ENCODE measurements around the gene ASTL.
"Not testable (repeated sequence)": the region's sequence is repeated elsewhere in the genome, so short reads cannot be mapped to it uniquely, and the experiment has no call there.

Gene ASTL

GRCh38 chr2:96145036-96145847 is 6.9 kb upstream of the ASTL start, which contains the start of gene DUSP2:
TSS of gene DUSP2 (minus strand) at chr2:96145440. CDS start at chr2:96145354, 86 bp downstream.
- peak; percentile 28 to 49 for DNase-seq

GRCh38 chr2:96144481-96145035 is 6.3 kb upstream of the ASTL start:
- DNase-seq, result no peak

GRCh38 chr2:96143848-96144480 is 5.7 kb upstream of the ASTL start:
- no peak for DNase-seq

- DNase-seq, result no peak
Measured at GRCh38 chr2:96143231-96143847, 5.0 kb upstream of the ASTL start.

GRCh38 chr2:96142217-96143113 is 4.2 kb upstream of the ASTL start:
- DNase-seq, result no peak

- not testable (repeated sequence) for DNase-seq
Measured at GRCh38 chr2:96141624-96141967, 3.3 kb upstream of the ASTL start.

DNA sequence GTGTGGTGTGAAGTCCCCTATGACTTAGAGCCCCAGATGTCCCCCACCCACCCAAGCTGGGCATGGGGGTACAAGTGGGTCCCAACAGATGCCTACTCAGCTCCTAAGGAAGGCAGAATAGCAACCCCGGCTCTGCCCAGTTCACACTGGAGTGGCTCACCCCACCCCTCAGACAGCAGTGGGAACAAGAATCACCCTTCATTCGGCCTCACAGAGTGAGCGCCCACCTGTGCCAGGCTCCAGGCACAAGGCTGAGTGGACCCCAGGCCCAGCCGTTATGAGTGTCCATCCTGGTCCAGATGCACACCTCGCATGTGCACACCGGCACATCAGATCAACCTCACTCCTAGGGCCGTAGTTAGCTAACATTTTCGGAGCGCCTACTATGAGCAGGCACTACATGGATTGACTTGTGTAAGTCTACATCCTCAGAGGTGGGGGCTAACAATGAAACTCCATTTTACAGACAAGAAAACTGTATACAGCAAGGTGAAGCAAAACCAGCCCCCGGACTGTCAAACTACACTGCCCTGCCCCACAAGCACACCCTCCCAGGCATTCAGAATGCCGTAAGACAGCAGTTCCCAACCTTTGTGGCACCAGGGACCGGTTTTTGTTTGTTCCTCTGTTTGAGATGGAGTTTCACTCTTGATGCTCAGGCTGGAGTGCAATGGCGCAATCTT is 2.8 kb upstream of the ASTL start:
- DNase-seq, result no peak

GRCh38 chr2:96139181-96139758 is 968 bp upstream of the ASTL start:
- no peak for DNase-seq

DNA sequence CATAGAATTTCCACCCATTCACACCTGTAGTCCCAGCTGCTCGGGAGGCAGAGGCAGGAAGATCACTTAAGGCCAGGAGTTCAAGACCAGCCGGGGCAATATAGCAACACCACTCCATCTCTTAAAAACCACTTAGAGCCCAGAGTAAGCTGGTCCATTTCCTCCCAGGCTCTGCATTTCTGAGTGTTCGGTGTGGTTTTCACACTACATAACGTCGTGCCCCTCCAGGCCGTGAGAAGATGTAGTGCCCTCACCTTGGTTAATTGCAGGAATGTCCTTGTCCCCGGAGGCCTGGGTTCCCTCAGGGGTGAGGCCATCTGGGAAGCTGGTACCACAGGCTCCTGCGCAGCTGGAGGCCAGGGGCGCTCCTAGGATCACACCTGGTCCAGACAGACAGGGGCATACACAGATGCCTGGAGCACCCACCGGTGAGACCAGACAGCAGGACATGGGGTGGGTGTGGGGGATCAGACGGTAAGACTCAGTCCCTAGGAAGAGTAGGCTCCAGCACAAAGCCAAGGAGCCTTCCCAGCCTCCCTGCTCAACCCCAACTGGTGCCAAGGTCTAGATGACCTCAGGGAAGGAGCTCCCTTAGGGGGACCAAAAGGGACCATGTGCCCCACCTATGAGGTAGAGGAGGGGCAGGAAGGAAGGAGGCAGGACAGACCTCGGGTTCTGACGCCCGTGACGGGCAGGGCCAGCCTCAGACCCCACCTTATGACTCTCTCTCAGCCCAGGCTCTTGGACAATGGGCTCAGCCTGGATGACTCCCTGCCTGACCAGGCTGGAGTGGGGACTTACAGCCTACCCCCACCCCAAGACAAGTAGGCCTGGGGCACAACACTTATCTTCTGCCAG is 752 bp downstream of the ASTL start:
- DNase-seq, result no peak

DNA sequence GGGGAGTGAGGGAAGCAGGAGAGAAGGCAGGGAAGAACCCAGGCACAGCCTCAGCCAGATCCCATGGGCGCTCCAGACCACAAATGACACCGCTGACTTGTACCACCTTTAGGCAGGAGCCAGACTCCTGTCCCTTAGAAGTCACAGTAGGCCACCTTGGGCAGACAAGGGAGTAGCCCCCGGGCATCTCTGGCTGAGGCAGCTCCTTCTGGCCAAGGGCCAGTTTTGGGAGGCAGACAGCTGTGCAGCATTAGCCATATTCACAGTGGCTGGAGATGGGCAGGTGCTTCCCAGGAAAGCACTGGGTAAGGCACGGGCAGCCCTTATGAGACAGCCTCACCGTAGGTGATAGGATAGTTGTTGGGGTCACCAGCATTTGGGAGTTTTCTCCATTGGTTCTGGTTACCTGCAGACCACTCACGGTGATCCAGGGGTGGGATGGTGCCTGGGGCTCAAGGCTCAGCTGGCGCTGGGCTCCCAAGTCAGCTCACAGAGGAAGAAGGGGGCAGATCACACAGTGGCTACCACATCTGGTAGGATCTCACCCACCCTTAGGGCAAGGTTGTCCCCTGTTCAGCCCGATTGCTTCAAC is 2.1 kb downstream of the ASTL start:
- DNase-seq, result no peak

DNA sequence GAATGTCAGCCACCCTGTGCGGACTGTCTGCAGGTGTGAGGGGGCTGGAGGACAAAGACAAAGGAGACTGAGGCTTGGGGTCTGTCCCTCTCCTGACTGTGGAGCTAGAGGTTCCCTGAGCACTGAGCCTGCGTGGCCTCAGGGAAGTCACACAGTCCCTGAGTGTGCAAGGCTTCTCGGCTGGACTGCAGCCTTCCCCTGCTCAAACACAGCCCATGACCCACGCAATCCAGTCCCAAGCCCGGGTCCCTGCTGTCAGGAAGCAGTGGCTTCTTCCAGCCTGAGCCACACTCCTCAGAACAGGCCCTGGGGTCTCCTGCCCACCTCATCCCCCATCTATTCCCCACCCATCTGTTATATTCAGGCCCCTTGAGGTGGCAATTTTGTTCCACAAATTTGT is 2.7 kb downstream of the ASTL start:
- no peak for DNase-seq

GRCh38 chr2:96135171-96135570 is 3.1 kb downstream of the ASTL start:
- DNase-seq, result no peak

DNA sequence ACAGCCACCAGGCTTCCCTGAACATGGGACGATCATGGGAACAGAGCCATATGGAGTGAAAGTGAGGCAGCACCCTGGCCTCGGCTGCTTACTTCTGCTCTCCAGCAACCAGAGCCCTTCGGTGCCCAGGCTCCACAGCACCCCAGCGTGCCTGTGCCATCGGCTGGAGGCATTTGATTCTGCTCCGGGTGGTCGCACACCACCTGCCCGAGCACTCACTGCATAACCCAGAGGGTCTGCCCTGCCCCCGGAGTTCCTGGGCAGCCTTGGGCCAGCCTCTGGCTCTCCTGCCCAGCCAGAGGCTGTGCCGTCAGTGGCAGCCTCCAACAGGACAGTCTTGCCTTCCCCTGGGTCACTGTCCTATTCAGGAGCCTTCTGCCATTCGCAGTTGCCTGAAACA is 3.9 kb downstream of the ASTL start:
- no peak for DNase-seq

DNA sequence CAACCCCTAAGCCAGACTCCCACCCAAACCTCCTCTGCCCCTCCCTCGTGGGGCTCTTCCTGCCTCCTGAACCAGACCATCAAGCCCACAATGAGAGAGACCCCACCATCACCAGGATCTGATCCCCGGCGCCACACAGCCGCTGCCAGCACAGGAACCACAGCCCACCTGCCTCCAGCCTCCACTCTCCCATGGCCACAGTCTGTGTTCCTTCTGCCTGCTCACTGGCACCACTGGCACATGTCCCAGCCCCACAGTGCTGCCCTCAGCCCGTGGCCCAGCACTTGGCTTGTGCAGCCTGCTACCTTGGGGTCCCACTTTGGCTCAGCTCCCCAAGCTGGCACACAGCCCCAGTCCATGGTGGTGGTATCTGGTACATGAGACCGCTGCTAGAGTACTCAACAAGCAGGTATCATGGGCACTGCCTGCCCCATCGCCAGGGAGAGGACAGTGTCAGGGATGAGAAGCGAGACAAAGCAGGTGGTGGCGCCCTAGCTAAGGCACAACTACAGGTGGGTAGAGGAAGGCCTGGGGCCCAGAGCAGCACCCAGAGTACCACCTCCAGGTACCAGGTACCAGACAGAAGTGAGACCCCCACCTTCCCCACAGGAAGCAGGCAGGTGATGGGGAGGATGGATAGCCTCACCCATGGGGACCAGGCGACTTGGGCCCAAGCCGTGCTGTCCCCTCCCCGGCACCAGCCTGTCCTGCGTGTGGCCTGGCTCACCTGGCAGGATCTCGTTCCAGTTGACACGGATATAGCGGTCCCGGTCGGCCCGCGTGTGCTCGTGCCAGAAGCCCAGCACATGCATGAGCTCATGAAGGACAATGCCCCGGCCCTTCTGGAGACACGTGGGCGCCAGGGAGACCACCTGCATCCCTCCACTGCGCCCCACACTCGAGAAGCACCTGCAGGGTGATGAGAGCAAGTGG is 6.2 kb downstream of the ASTL start:
- DNase-seq, result no peak

DNA sequence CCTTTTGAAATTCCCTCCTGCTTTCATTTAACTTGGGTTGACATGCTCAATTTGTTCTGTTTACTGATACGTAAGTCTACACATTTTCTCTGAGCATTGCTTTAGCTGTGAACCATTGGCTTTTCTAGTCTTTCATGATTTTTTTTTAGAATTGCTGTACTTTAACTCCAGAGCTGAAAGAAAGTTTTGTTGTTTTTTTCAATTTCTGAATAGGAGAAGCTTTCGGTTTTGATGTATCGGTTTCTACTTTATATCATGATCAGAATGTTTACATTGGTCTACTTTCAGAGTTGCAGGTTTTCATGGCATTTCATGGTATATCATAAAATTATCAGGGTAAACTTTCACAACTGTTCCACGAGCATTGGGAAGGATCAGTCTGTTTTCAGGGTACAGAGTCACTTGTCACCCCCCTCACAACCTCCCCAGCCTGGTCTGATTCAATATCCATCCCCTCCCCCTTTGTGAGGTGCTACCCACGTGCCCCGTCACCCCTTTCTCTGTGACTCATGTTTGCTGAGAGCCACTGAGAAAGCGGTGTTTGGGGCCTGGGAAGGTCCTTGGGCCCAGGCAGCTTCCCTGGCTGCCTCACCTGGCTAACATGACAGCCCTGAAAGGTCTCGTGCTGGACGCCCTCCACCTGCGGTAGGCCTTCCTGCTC is 7.0 kb downstream of the ASTL start:
- no peak for DNase-seq

DNA sequence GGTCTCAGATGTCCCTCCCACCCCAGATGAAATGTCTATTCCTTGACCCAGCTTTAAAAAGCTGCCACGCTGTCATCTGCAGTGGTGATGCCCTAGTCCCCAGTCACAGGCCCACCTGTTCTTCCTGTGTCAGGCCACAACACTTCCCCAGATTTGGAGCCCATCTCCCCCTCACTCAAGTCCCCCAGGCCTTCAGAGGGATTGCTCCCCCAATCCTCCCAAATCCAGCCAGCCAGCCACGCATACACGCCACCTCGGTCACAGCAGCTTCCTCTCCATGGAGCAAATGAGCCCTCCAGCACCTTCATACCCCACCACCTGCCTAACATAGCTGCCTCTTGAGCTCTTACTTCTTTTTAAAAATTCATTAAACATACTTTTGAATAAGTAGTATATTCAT is 7.8 kb downstream of the ASTL start:
- DNase-seq, result no peak

- no peak for DNase-seq
Measured at GRCh38 chr2:96129528-96130120, 8.7 kb downstream of the ASTL start.

DNA sequence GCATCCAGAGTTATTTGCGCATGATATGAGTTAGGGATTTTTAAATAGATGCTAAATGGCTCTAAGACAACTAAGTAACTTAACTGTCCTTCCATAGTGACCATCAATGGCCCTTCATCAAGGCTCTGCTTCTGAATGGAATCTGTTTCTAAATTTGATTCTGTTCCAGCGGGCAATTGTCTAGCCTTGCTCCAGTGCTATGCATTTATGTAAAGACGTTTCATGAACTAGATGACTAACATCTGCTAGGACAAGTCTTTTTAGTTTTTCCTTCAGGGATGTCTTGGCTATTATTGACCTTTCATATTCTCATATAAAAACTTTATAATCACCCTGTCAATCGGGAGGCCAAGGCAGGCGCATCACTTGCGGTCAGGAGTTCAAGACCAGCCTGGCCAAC is 9.8 kb downstream of the ASTL start:
- DNase-seq, result no peak
